HG03039 (cell line): ENCODE results near the gene KIF13A.
A peak's percentile ranks its signal among the peaks of the same experiment; 100 is the strongest.
"Not testable (repeated sequence)": the region's sequence is repeated elsewhere in the genome, so short reads cannot be mapped to it uniquely, and the experiment has no call there.

Source experiments
- ATAC-seq: cut with Tn5 transposase; IDR thresholded peaks from one replicate; pipeline ENCODE4 v1.9.1; 2021; ENCODE audit warnings: mild to moderate bottlenecking, moderate library complexity; ENCODE audit not compliant: unreplicated experiment

Gene KIF13A

GRCh38 chr6:17999425-17999824 is 12.0 kb upstream of the KIF13A start:
- ATAC-seq, result no peak

DNA sequence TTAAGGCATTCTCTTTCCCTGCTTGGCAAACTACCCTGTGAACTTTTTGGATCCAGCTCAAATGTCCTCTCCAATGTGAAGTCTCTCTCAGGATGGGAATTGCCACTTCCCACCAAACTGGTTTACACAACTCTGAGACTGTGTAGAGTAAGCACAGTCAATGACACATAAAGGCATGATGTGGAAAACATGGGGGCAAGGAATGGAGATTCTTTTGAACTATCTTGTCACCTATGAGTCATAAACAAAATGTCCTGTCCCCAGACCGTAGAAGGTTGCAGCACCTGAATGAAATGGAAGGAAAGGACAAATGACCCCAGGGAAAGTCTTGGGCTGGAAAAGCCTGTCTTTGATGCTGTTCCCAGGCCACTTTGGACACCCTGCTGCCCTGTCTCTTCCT is 11.0 kb upstream of the KIF13A start:
- no peak for ATAC-seq

DNA sequence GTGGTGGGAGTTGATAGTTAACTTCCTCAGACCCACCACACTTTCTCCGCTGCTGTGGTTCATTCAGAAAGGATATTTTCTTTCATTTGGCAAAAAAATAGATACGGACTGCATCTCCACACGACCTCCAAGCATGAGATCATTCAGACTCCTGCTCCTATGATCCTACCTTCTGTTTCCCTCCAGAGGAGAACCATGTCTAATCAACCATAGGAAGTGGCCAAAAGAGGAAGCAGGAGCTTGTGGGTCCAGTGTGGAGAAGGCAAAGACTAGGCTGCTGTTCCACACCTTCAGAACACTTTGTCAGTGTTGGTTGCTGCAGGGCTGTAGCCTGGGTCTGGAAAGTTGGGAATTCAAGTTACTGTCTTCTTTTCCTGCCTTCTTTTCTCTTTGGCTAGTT is 10.6 kb upstream of the KIF13A start:
- no peak for ATAC-seq

- no peak for ATAC-seq
Observed at GRCh38 chr6:17995414-17995813, 8.0 kb upstream of the KIF13A start.

DNA sequence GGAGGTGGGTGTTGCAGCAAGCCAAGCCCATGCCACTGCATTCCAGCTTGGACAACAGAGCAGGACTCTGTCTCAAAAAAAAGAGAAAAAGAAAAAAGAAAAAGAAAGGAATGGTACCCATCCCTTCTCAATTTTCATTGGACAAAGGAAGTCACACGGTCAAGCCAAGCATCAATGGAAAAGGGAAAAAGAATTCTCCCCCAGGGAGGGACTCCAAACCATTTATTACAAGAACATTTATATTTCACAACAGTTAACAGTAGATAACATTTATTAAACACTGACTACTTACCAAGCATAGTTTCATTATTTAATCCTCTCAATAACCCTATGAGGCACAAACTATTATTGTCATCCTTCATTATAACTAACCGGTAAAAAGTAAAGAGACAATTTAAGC is 6.6 kb upstream of the KIF13A start:
- ATAC-seq, result no peak

GRCh38 chr6:17988422-17988944 is 1.0 kb upstream of the KIF13A start:
- no peak for ATAC-seq

GRCh38 chr6:17987697-17988421 is 424 bp upstream of the KIF13A start:
- peak; percentile 80 for ATAC-seq

DNA sequence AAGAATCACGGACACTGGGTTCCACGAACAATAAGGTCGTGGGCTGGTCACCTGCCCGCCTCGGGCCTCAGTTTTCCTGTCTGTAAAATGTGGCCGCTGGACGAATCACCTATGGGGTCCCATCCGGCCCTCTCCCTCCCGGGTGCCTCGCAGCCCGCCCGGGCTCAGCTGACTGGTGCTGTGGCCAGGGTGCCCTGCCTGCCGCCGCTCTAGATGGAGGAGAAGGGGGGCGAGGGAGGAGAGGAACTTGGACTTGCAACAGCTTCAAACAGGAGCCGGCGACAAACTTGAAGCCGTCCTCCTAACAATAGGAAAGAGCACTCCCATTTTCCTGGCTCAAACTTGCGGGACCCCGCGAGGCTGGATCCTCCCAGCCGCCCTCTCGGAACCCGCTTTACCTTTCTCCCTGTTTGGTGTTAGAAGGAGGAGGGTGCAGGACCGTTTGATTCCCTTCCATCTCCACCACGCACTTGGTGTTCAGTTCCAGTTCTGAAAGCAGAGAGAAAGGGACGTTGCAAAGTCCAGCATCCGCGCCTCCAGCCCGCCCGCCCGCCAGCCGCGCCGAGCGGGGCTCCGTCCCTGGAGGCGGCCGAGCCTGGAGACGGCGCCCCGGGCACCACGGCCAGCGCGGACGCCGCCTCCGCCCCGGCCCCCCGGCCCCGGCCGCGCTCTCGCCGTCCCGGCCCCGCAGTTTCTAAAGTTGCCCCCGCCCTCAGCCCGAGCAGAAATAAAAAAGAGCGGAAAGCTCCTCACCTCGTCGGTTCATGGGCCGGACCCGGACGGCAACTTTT is 584 bp downstream of the KIF13A start:
- ATAC-seq, result peak; percentile 2

GRCh38 chr6:17985934-17986655 is 1.3 kb downstream of the KIF13A start:
- no peak for ATAC-seq

- ATAC-seq, result no peak
Observed at GRCh38 chr6:17984812-17985670, 2.4 kb downstream of the KIF13A start.

DNA sequence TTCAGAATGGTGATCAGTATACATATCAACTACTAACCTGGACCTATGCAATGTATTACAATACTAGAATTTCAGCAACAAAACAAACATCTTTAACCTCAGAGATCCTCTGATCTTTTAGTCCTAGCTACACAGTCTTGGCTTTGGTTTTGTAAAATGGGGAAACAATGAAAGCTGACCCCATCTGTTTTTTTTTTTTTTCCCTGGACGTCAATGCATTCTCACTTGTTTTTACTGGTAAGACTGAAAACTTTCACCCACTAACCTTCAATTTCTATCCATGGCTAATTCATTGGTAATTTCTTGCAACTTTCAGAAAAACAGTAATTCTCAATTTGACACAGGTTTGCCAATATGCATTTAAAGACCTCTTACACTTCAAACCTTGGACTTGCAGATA is 3.0 kb downstream of the KIF13A start:
- no peak for ATAC-seq

GRCh38 chr6:17983730-17984129 is 3.7 kb downstream of the KIF13A start:
- no peak for ATAC-seq

GRCh38 chr6:17980329-17980728 is 7.1 kb downstream of the KIF13A start:
- no peak for ATAC-seq

- ATAC-seq, result no peak
Observed at GRCh38 chr6:17979479-17979878, 8.0 kb downstream of the KIF13A start.

DNA sequence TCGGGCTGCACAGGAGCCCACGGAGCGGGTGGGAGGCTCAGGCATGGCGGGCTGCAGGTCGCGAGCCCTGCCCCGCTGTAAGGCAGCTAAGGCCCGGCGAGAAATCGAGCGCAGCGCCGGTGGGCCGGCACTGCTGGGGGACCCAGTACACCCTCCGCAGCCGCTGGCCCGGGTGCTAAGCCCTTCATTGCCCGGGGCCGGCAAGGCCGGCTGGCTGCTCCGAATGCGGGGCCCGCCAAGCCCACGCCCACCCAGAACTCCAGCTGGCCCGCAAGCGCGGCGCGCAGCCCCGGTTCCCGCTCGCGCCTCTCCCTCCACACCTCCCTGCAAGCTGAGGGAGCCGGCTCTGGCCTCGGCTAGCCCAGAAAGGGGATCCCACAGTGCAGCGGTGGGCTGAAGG is 11.2 kb downstream of the KIF13A start:
- not testable (repeated sequence) for ATAC-seq

- ATAC-seq, result no peak
Observed at GRCh38 chr6:17974570-17975368, 12.7 kb downstream of the KIF13A start.

DNA sequence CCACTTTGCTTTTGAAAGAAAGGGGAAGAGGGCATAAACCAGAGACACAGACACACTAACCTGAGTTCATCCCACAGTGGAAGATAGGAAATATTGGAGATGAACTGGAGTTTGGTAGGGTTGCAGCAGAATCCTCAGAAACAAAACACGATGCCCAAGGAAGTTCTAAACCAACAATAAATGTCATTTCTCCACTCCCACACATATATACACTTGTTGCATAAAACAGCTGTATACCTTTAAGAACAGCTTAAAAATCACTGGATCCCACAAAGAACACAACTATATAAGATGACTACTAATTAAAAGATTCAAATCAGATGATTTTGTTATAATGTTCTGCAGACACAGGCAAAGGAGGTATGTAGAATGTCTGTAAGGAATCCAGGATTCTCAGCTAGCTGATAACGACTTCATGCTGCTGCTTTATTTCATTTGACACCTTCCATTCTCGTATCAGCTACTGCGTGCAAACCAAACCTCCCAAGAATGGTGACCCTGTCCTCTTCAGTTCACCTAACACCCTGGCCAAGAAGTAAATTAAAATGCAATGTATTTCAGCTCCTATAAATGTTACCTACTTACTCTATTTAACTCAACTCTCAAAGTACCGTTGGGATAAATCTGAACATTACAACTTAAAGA is 14.3 kb downstream of the KIF13A start:
- no peak for ATAC-seq

- no peak for ATAC-seq
Observed at GRCh38 chr6:17972074-17972952, 15.1 kb downstream of the KIF13A start.
